Measurements from ENCODE around the gene ALDH7A1. TPM values are rescaled to one million over a fixed set of nuclear protein-coding genes. Genes with fewer than 3 reads are reported as not detected.
A peak's percentile ranks its signal among the peaks of the same experiment; 100 is the strongest.

The ALDH7A1 gene
- 10 to 100 TPM; 35.9 to 89.7 (median 48.2) TPM for total RNA-seq

- intact Hi-C loops (cut with DNase I), result no loop called here
- no peaks in the 10 kb centered on the region for H3K9me3 ChIP-seq
- H3K36me3 ChIP-seq, result peaks cover 0 to 26% (median 0%) of the 10 kb centered on the region in 3 donors
- peaks cover 0 to 87% (median 23%) of the 10 kb centered on the region in 3 donors for H3K4me1 ChIP-seq
- peak within 1 kb of the TSS; percentile 54 to 76 (median 60) for H3K4me3 ChIP-seq
- WGBS, 2 donors, result 1 to 7% methylated on average over 6 to 12 of the region's 44 CpGs
- peak within 1 kb of the TSS; percentile 77 to 92 (median 86) for H3K27ac ChIP-seq
- DNase-seq, result peak; percentile 23
- TF ChIP-seq POLR2A (IDR thresholded peaks at IDR 0.05), result peak in 2 of 4 donors; percentile 18 to 73
- TF ChIP-seq, protein P1, sequence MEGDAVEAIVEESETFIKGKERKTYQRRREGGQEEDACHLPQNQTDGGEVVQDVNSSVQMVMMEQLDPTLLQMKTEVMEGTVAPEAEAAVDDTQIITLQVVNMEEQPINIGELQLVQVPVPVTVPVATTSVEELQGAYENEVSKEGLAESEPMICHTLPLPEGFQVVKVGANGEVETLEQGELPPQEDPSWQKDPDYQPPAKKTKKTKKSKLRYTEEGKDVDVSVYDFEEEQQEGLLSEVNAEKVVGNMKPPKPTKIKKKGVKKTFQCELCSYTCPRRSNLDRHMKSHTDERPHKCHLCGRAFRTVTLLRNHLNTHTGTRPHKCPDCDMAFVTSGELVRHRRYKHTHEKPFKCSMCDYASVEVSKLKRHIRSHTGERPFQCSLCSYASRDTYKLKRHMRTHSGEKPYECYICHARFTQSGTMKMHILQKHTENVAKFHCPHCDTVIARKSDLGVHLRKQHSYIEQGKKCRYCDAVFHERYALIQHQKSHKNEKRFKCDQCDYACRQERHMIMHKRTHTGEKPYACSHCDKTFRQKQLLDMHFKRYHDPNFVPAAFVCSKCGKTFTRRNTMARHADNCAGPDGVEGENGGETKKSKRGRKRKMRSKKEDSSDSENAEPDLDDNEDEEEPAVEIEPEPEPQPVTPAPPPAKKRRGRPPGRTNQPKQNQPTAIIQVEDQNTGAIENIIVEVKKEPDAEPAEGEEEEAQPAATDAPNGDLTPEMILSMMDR (IDR thresholded peaks at IDR 0.05), result peak in 4 of 6 experiments; percentile 23 to 35 (median 28)
- H3K27me3 ChIP-seq, result no peaks in the 10 kb centered on the region
These were observed at the start of gene ALDH7A1 for GRCh38 chr5:126594748-126595485. Gene ALDH7A1, minus strand, starts transcription at chr5:126595219. Its CDS starts 21 bp downstream, at chr5:126595198.

- Histone ChIP-seq H3K36me3 (no peaks in the 10 kb centered on the region), H3K9me3 (peaks cover 0 to 13% (median 0%) of the 10 kb centered on the region in 3 donors), H3K4me1 (no peaks in the 10 kb centered on the region), H3K4me3 (no peak overlapping the region), H3K27ac (no peak overlapping the region), H3K27me3 (no peaks in the 10 kb centered on the region)
- intact Hi-C loops (cut with DNase I), result no loop called here
- no peak for DNase-seq
- 92 to 95% methylated on average over 5 of the region's 5 CpGs for WGBS, 2 donors
- TF ChIP-seq, protein P1 (IDR thresholded peaks at IDR 0.05), result no peak
- TF ChIP-seq POLR2A (IDR thresholded peaks at IDR 0.05), result no peak
These were observed 46.4 kb upstream of the ALDH7A1 start for GRCh38 chr5:126641387-126641786.

GRCh38 chr5:126640866-126641265, 45.8 kb upstream of the ALDH7A1 start:
- no peak overlapping the region for H3K4me3 ChIP-seq
- H3K36me3 ChIP-seq, result no peaks in the 10 kb centered on the region
- H3K27me3 ChIP-seq, result no peaks in the 10 kb centered on the region
- no peak for DNase-seq
- TF ChIP-seq, protein P1 (IDR thresholded peaks at IDR 0.05), result no peak
- TF ChIP-seq POLR2A (IDR thresholded peaks at IDR 0.05), result no peak
- no peak overlapping the region for H3K27ac ChIP-seq
- peaks cover 0 to 13% (median 0%) of the 10 kb centered on the region in 3 donors for H3K9me3 ChIP-seq
- WGBS, 2 donors, result 78 to 80% methylated on average over 1 of the region's 1 CpG
- intact Hi-C loops (cut with DNase I), result no loop called here
- H3K4me1 ChIP-seq, result no peaks in the 10 kb centered on the region

GRCh38 chr5:126636956-126637355, 41.9 kb upstream of the ALDH7A1 start:
- Histone ChIP-seq H3K27me3 (no peaks in the 10 kb centered on the region), H3K4me3 (no peak overlapping the region), H3K4me1 (no peaks in the 10 kb centered on the region), H3K27ac (no peak overlapping the region), H3K36me3 (no peaks in the 10 kb centered on the region), H3K9me3 (no peaks in the 10 kb centered on the region)
- TF ChIP-seq, protein P1 (IDR thresholded peaks at IDR 0.05), result no peak
- no peak for TF ChIP-seq POLR2A (IDR thresholded peaks at IDR 0.05)
- intact Hi-C loops (cut with DNase I), result no loop called here
- WGBS, 2 donors, result 69 to 82% methylated on average over 1 of the region's 1 CpG
- no peak for DNase-seq

- Histone ChIP-seq H3K9me3 (no peaks in the 10 kb centered on the region), H3K4me1 (no peaks in the 10 kb centered on the region), H3K27me3 (no peaks in the 10 kb centered on the region), H3K4me3 (no peak overlapping the region), H3K36me3 (no peaks in the 10 kb centered on the region), H3K27ac (no peak overlapping the region)
- TF ChIP-seq, protein P1 (IDR thresholded peaks at IDR 0.05), result no peak
- no peak for TF ChIP-seq POLR2A (IDR thresholded peaks at IDR 0.05)
- 96 to 97% methylated on average over 3 of the region's 3 CpGs for WGBS, 2 donors
- no peak for DNase-seq
- intact Hi-C loops (cut with DNase I), result no loop called here
These were observed 40.6 kb upstream of the ALDH7A1 start for GRCh38 chr5:126635585-126635984.
